GM18517 (cell line): ENCODE data around the gene TM4SF5.
"Not testable (repeated sequence)": the region's sequence is repeated elsewhere in the genome, so short reads cannot be mapped to it uniquely, and the experiment has no call there.

Experiments
- ATAC-seq: cut with Tn5 transposase; IDR thresholded peaks from one replicate; pipeline ENCODE4 v1.9.1; 2021; ENCODE audit warnings: mild to moderate bottlenecking, moderate library complexity; ENCODE audit not compliant: unreplicated experiment

The TM4SF5 gene

DNA sequence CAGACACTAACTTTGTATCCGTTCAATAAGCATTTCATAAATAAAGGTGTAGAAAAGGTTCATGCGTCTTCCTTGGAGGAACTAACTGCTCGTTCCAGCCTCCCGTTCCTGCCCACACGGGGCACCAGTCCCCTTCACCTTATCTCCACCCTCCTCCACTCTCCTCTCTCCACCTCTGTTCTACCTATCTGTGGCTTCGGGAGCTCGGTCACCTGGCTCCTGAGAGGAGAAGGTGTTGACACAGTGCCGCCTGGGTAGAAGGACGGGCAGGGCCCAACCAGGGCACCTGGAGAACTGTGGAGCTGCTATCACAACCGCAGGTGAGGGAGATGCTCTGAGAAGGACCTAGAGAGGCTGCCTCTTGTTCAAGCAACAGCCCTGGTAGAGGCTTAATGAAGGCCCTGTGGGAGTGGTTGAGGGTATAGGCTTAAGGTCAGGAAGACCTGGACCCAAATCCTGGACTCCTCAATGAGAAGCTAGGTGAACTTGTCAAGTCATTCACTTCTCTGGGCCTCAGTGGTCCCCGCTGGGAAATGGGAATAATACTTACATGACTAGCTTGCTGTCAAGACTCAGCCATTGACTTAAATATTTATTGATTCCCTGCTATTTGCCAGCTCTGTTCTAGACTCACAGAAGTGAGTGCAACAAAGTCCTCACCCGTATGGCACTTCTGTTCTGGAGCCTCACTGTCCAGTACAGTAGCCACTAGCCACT is 51.8 kb downstream of the TM4SF5 start:
- ATAC-seq, result no peak

DNA sequence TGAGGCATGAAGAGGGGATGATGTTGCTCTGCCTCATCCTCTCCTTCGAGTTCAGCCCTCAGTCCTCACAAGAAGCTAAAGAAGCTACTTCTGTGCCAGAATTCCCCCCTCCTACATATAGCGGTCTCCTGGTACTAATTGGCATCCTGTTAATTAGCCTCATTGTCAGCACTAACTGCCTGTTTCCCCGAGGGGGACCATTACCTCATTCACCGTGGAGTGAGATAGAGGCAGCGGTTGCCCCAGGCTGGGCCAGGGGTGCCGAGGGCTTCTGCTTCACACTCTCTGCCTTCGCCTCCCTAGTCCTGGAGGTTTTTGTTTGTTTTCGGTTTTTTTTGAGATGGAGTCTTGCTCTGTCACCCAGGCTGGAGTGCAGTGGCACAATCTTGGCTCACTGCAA is 55.7 kb downstream of the TM4SF5 start:
- ATAC-seq, result no peak

DNA sequence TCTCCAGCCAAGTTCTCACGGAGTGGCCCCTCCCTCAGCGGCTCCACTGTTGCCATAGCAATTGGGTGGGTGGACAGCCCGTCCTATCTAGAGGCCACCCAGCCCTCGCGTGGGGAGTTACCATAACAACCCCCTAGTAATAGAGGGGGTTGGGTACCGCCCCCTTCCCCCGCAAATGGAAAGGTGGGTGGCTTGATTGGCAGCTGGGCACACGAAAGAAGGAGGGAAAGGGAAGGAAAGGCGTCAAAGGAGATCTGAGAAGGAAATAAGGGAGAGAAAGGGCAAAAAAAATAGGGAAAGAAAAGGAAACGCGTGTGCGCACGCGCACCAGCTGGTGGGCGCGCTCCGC is 61.1 kb downstream of the TM4SF5 start:
- not testable (repeated sequence) for ATAC-seq
